HepG2 (cell line): ENCODE results near the gene VSTM5. TPM values are rescaled to one million over a fixed set of nuclear protein-coding genes. Genes with fewer than 3 reads are reported as not detected.

Experiments used
- ATAC-seq: fragments of 200-7000 bp; cut with Tn5 transposase; 3 replicates; pipeline ENCODE4 v1.9.1; 2020; ENCODE audit warnings: mild to moderate bottlenecking, moderate library complexity
- BruUV-seq: library from RNA; stranded (reverse); fragments of 400-500 nt; replicated peaks from 2 replicates; lab custom pipeline; 2021; lab: Mats Ljungman, UMichigan
- CTCF ChIA-PET: fragments of 300-600 bp; formaldehyde crosslinking; extraction: SDS; loops from one replicate; lab custom pipeline; 2021; ENCODE audit warnings: low total read pairs, inconsistent platforms, low intra/inter-chr PET ratio; lab: Yijun Ruan, JAX
- POLR2A ChIA-PET: fragments of 350-600 bp; sonication (Branson Sonifier 250); formaldehyde crosslinking; loops from one replicate; lab custom pipeline; 2020; ENCODE audit warnings: antibody characterized with exemption, inconsistent platforms; lab: Yijun Ruan, JAX
- DNase-seq: peaks from one replicate; pipeline ENCODE4 v3.0.0-alpha.2; 2015; ENCODE audit warnings: low spot score
- FAIRE-seq: peaks from 3 replicates; lab custom pipeline; 2011; peaks lifted over from hg19 to GRCh38; lab: Jason Lieb, UNC
- H2AFZ ChIP-seq: one replicate; pipeline ENCODE4 v1.6.1; 2011; ENCODE audit warnings: low read length, inconsistent platforms
- H3K27ac ChIP-seq: fragments of 300-600 bp; 3 replicates; pipeline ENCODE4 v1.8.0; 2011; ENCODE audit warnings: mixed run types, mild to moderate bottlenecking, mixed read lengths, low read length, inconsistent platforms; ENCODE audit not compliant: insufficient read depth; ENCODE audit errors: extremely low read length
- H3K27me3 ChIP-seq, 2 experiments: fragments of 200-600 bp in 1 of 2; 2 replicates in 1 of 2; 3 replicates in 1 of 2; pipeline versions ENCODE4 v1.6.0 to v1.8.0; 2011; ENCODE audit warnings: low read length in 2 of 2, mild to moderate bottlenecking in 2 of 2, moderate library complexity in 2 of 2, inconsistent platforms in 1 of 2; ENCODE audit not compliant: insufficient read depth in 2 of 2, control insufficient read depth in 1 of 2
- H3K36me3 ChIP-seq, 2 experiments: fragments of 200-600 bp in 1 of 2; replicated peaks in 1 of 2; 2 replicates in 1 of 2; 3 replicates in 1 of 2; pipeline versions ENCODE4 v1.5.1 to v1.8.0; 2011; ENCODE audit warnings: low read length in 2 of 2, inconsistent platforms in 1 of 2; ENCODE audit not compliant: insufficient read depth in 2 of 2, control insufficient read depth in 1 of 2
- H3K4me1 ChIP-seq: 2 replicates; pipeline ENCODE4 v1.5.1; 2012; ENCODE audit warnings: low read length, inconsistent platforms; ENCODE audit not compliant: insufficient read depth
- H3K4me2 ChIP-seq: 2 replicates; pipeline ENCODE4 v1.6.0; 2011; ENCODE audit warnings: low read depth, low read length, inconsistent platforms
- H3K4me3 ChIP-seq, 3 experiments: fragments of 200-600 bp in 1 of 3; sonication (generic), shearing (Covaris generic) in 1 of 3; replicated peaks in 1 of 3; 2 replicates each; pipeline ENCODE4 v1.5.1; 2011 to 2016; ENCODE audit warnings: low read length in 3 of 3, inconsistent platforms in 2 of 3, low read depth in 2 of 3, mild to moderate bottlenecking in 2 of 3, control low read depth in 1 of 3, mixed read lengths in 1 of 3; ENCODE audit not compliant: insufficient read depth in 1 of 3
- H3K79me2 ChIP-seq: one replicate; pipeline ENCODE4 v1.6.1; 2011; ENCODE audit warnings: low read length, inconsistent platforms; ENCODE audit not compliant: insufficient read depth
- H3K9ac ChIP-seq: 2 replicates; pipeline ENCODE4 v1.6.0; 2011; ENCODE audit warnings: mild to moderate bottlenecking, low read depth, low read length, inconsistent platforms; ENCODE audit not compliant: insufficient read depth
- H3K9me3 ChIP-seq: 2 replicates; pipeline ENCODE4 v1.5.1; 2012; ENCODE audit warnings: mild to moderate bottlenecking, low read length
- H4K20me1 ChIP-seq: 2 replicates; pipeline ENCODE4 v1.6.0; 2011; ENCODE audit warnings: inconsistent platforms, mild to moderate bottlenecking, low read length, moderate library complexity; ENCODE audit not compliant: insufficient read depth
- CEBPB ChIP-seq: IDR thresholded peaks from 2 replicates; pipeline ENCODE4 v1.6.1; 2011; ENCODE audit warnings: low read depth, low read length, improper control_type of control experiment, borderline replicate concordance
- HOXA3 ChIP-seq: sonication (generic); formaldehyde crosslinking; IDR thresholded peaks from 2 replicates; pipeline ENCODE4 v1.5.0; 2020; ENCODE audit warnings: missing genetic modification reagents
- KLF12 ChIP-seq: sonication (generic); formaldehyde crosslinking; IDR thresholded peaks from 2 replicates; pipeline ENCODE4 v1.4.0; 2020; ENCODE audit warnings: missing genetic modification reagents, borderline replicate concordance
- MIER2 ChIP-seq: IDR thresholded peaks from 2 replicates; pipeline ENCODE4 v1.6.1; 2016; ENCODE audit warnings: missing biosample characterization, missing genetic modification reagents
- NFIB ChIP-seq: sonication (generic); formaldehyde crosslinking; IDR thresholded peaks from 2 replicates; pipeline ENCODE4 v1.9.0; 2021; ENCODE audit warnings: missing genetic modification reagents, mild to moderate bottlenecking, borderline replicate concordance
- RBFOX2 ChIP-seq: fragments of 200-400 bp; formaldehyde crosslinking; IDR thresholded peaks from 2 replicates; pipeline ENCODE4 v1.6.1; 2017; ENCODE audit warnings: low read depth, mild to moderate bottlenecking, low read length
- RBM22 ChIP-seq: fragments of 200-400 bp; formaldehyde crosslinking; optimal IDR thresholded peaks from 2 replicates; pipeline ENCODE3; 2017; ENCODE audit warnings: mild to moderate bottlenecking, low read length, moderate library complexity
- RFXANK ChIP-seq: IDR thresholded peaks from 2 replicates; pipeline ENCODE4 v1.6.1; 2016
- SETDB1 ChIP-seq: sonication (generic); formaldehyde crosslinking; IDR thresholded peaks from 2 replicates; pipeline ENCODE4 v1.5.1; 2020; ENCODE audit warnings: missing genetic modification reagents, mild to moderate bottlenecking, borderline replicate concordance
- XRCC5 ChIP-seq: fragments of 200-400 bp; formaldehyde crosslinking; optimal IDR thresholded peaks from 2 replicates; pipeline ENCODE3; 2017; ENCODE audit warnings: mild to moderate bottlenecking, low read length
- ZBTB1 ChIP-seq: sonication (generic); formaldehyde crosslinking; IDR thresholded peaks from 2 replicates; pipeline ENCODE4 v1.4.0; 2020; ENCODE audit warnings: missing genetic modification reagents, borderline replicate concordance
- ZNF224 ChIP-seq: sonication (generic); formaldehyde crosslinking; IDR thresholded peaks from 2 replicates; pipeline ENCODE4 v1.5.0; 2020; ENCODE audit warnings: mild to moderate bottlenecking, missing genetic modification reagents
- ZNF263 ChIP-seq: sonication (generic); formaldehyde crosslinking; IDR thresholded peaks from 2 replicates; pipeline ENCODE4 v1.4.0; 2020; ENCODE audit warnings: missing genetic modification reagents
- ZNF326 ChIP-seq: sonication (generic); formaldehyde crosslinking; IDR thresholded peaks from 2 replicates; pipeline ENCODE4 v1.4.0; 2020; ENCODE audit warnings: missing genetic modification reagents, borderline replicate concordance
- ZNF773 ChIP-seq: sonication (generic); formaldehyde crosslinking; IDR thresholded peaks from 2 replicates; pipeline ENCODE4 v1.4.0; 2020; ENCODE audit warnings: missing genetic modification reagents, borderline replicate concordance
- WGBS: methylation state at CpG from one replicate; pipeline ENCODE4 v1.1.6; 2017; ENCODE audit warnings: low lambda C conversion rate; 5-methylcytosine and 5-hydroxymethylcytosine counted together
- in situ Hi-C: cut with HindIII; loops from 2 replicates; pipeline ENCODE4 v1.10.0; 2017; ENCODE audit warnings: low pct_unique_long_range_greater_than_20kb; ENCODE audit not compliant: extremely low pct_ligation_motif_present
- intact Hi-C: fragments of 100-400 bp; cut with micrococcal nuclease; formaldehyde crosslinking; loops from one replicate; pipeline ENCODE4 v1.10.0; 2022; ENCODE audit not compliant: unreplicated experiment
- polyA plus RNA-seq, 8 experiments: library from polyadenylated mRNA; depleted of rRNA in 3 of 8; stranded (reverse) in 7 of 8; unstranded in 1 of 8; fragments of >200 nt; fragmentation: Illumina TruSeq in 4 of 8; extraction: Trizol in 4 of 8; gene quantifications; 2 replicates each; pipeline versions ENCODE4 v1.2.1 to v1.2.3, GENCODE V29; 2011 to 2016; ENCODE audit warnings: low read depth in 4 of 8, missing spikeins in 1 of 8, mixed read lengths in 1 of 8; ENCODE audit not compliant: insufficient read depth in 1 of 8
- total RNA-seq, 5 experiments: library from RNA; depleted of rRNA; stranded (reverse); fragments of >200 nt; fragmentation: Illumina TruSeq; extraction: Trizol; gene quantifications; 2 replicates each; pipeline ENCODE4 v1.2.3, GENCODE V29; 2016; ENCODE audit warnings: low read depth in 1 of 5
- TF ChIP-seq, protein P1 (sequence below): IDR thresholded peaks from 2 replicates; pipeline ENCODE4 v1.6.1; 2012; ENCODE audit warnings: low read length, improper control_type of control experiment

VSTM5 gene
- total and polyA plus RNA-seq, 2 of the 13 experiments (the other 11 are each of a cell fraction or from before 2014, with no cell fraction given): not detected

DNA sequence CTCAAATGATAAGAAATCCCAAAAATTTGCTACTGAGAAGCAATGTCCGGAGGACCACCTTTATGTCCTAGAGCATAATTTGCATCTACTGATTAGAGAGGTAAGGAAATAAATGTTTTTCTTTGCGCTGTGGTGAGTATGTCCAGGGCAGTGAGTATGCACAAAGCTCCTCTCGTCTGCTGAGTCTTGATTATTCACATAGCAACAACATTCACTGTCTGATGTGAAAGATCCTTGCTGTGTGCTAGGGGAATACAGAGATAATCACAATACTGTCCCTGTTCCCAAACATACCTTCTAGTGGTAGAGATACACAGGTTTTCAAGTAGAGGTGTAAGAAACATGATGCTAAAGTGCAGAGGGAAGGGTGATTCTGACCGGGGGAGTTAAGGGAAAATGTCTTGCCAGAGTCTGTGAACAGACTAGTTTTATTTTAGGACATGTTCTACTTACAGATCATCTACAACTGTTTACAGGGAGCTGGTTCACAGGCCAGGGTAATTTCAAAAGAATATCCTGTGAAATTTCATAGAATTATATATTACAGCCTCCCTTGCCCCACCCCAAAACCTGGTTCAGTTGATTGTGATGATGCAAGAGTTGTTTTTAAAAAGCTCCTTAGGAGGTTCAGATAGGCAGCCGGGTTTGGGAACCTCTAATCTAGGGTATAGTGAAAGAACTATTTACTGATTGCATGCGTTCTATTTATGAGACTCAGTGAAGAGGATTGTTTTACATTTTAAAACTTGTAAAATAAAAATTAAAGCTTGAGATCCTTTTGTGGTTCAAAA, 53.8 kb downstream of the VSTM5 start:
- H3K4me2 ChIP-seq: no peak overlapping the region
- DNase-seq (no peak), FAIRE-seq (no peak), ATAC-seq (no peak)
- no peak overlapping the region for H2AFZ ChIP-seq
- no peak overlapping the region for H3K4me3 ChIP-seq
- no TSS peak for BruUV-seq
- no peak overlapping the region for H3K9ac ChIP-seq
- no peaks in the 10 kb centered on the region for H4K20me1 ChIP-seq
- ChIA-PET CTCF (no interaction called here), POLR2A (interaction anchor here (1.3 to 4.1 kb wide), 2 partner anchors 13 to 56 kb away, joined by 5 to 13 read pairs; partner anchors contain the start of genes C11orf54, MED17 and TAF1D)
- no peaks in the 10 kb centered on the region for H3K4me1 ChIP-seq
- H3K79me2 ChIP-seq: no peaks in the 10 kb centered on the region
- H3K36me3 ChIP-seq: peaks cover 13 to 78% of the 10 kb centered on the region in 2 experiments
- peak; percentile 24 for TF ChIP-seq RBM22
- no peak for TF ChIP-seq NFIB (CRISPR knock-in tag)
- TF ChIP-seq HOXA3 (CRISPR knock-in tag): no peak
- no peak for TF ChIP-seq RFXANK (CRISPR knock-in tag)
- TF ChIP-seq ZNF773: no peak
- TF ChIP-seq CEBPB: 0 out of 2 replicates have a peak, but pooled peaks have one; percentile 15
- TF ChIP-seq MIER2 (CRISPR knock-in tag): no peak
- TF ChIP-seq XRCC5: no peak
- TF ChIP-seq RBFOX2: peak; percentile 20; the same call in 1 of the 2 replicates
- TF ChIP-seq, protein P1, sequence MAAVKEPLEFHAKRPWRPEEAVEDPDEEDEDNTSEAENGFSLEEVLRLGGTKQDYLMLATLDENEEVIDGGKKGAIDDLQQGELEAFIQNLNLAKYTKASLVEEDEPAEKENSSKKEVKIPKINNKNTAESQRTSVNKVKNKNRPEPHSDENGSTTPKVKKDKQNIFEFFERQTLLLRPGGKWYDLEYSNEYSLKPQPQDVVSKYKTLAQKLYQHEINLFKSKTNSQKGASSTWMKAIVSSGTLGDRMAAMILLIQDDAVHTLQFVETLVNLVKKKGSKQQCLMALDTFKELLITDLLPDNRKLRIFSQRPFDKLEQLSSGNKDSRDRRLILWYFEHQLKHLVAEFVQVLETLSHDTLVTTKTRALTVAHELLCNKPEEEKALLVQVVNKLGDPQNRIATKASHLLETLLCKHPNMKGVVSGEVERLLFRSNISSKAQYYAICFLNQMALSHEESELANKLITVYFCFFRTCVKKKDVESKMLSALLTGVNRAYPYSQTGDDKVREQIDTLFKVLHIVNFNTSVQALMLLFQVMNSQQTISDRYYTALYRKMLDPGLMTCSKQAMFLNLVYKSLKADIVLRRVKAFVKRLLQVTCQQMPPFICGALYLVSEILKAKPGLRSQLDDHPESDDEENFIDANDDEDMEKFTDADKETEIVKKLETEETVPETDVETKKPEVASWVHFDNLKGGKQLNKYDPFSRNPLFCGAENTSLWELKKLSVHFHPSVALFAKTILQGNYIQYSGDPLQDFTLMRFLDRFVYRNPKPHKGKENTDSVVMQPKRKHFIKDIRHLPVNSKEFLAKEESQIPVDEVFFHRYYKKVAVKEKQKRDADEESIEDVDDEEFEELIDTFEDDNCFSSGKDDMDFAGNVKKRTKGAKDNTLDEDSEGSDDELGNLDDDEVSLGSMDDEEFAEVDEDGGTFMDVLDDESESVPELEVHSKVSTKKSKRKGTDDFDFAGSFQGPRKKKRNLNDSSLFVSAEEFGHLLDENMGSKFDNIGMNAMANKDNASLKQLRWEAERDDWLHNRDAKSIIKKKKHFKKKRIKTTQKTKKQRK: no peak
- TF ChIP-seq ZNF224 (CRISPR knock-in tag): no peak
- no peak for TF ChIP-seq KLF12 (CRISPR knock-in tag)
- no peak for TF ChIP-seq SETDB1
- TF ChIP-seq ZNF263 (CRISPR knock-in tag): no peak
- no peak for TF ChIP-seq ZBTB1 (CRISPR knock-in tag)
- no peak for TF ChIP-seq ZNF326
- H3K27me3 ChIP-seq: no peaks in the 10 kb centered on the region
- 98% methylated on average over 6 of the region's 6 CpGs for WGBS
- no peaks in the 10 kb centered on the region for H3K9me3 ChIP-seq
- in situ Hi-C loops: no loop called here
- intact Hi-C loops: no loop called here
- H3K27ac ChIP-seq: no peak overlapping the region
